HCT116 (cell line): ENCODE data around the gene LFNG. TPM values are rescaled to one million over a fixed set of nuclear protein-coding genes. Genes with fewer than 3 reads are reported as not detected.
A peak's percentile ranks its signal among the peaks of the same experiment; 100 is the strongest.

Experiments
- ATAC-seq: fragments of 200-7000 bp; cut with Tn5 transposase; 2 replicates; pipeline ENCODE4 v1.9.1; 2020; ENCODE audit warnings: mild to moderate bottlenecking, moderate library complexity
- BruUV-seq: library from RNA; stranded (reverse); fragments of 400-500 nt; replicated peaks from 2 replicates; lab custom pipeline; 2021; lab: Mats Ljungman, UMichigan
- CTCF ChIA-PET: fragments of 300-600 bp; sonication (Branson Sonifier 250); formaldehyde crosslinking; loops from one replicate; lab custom pipeline; 2021; ENCODE audit warnings: antibody characterized with exemption; lab: Charles Lee
- POLR2A ChIA-PET: fragments of 300-600, 350-600 bp; sonication (Branson Sonifier 250); formaldehyde crosslinking; loops from one replicate; lab custom pipeline; 2021; ENCODE audit warnings: antibody characterized with exemption; lab: Charles Lee
- RAD21 ChIA-PET, 2 experiments: fragments of 300-600 bp; sonication (Branson Sonifier 250); formaldehyde crosslinking; loops; one replicate each; lab custom pipeline; 2023; ENCODE audit warnings: low total read pairs in 2 of 2; ENCODE audit not compliant: uncharacterized antibody in 2 of 2, unreplicated experiment in 2 of 2, low non-redundant PET in 1 of 2; lab: Charles Lee
- DNase-seq: peaks from one replicate; pipeline ENCODE4 v3.0.0-alpha.2; 2010; ENCODE audit warnings: low read depth, low spot score
- H2AFZ ChIP-seq: fragments of 200-600 bp; shearing (Covaris generic), sonication (generic); 2 replicates; pipeline ENCODE4 v1.6.1; 2017; ENCODE audit warnings: low read depth, mixed run types, mixed read lengths, antibody characterized with exemption, low read length; ENCODE audit not compliant: poor library complexity, severe bottlenecking
- H3K27ac ChIP-seq: 2 replicates; pipeline ENCODE4 v1.5.1; 2012; ENCODE audit warnings: low read depth, low read length
- H3K27me3 ChIP-seq: fragments of 200-600 bp; sonication (generic); 2 replicates; pipeline ENCODE4 v1.6.1; 2016; ENCODE audit warnings: mixed run types, low read length, mixed read lengths; ENCODE audit not compliant: insufficient read depth
- H3K36me3 ChIP-seq, 2 experiments: fragments of 200-500 bp in 1 of 2; fragments of 200-600 bp in 1 of 2; sonication (Bioruptor generic) in 1 of 2; sonication (generic) in 1 of 2; 2 replicates each; pipeline versions ENCODE4 v1.5.1 to v1.6.1; 2014 to 2016; ENCODE audit warnings: low read length in 2 of 2, inconsistent platforms in 1 of 2, mixed read lengths in 1 of 2, mixed run types in 1 of 2; ENCODE audit not compliant: insufficient read depth in 2 of 2, control insufficient read depth in 1 of 2
- H3K4me1 ChIP-seq, 2 experiments: fragments of 200-600 bp in 1 of 2; sonication (generic) in 1 of 2; 2 replicates each; pipeline versions ENCODE4 v1.5.1 to v1.6.1; 2012 to 2017; ENCODE audit warnings: low read length in 2 of 2, inconsistent platforms in 1 of 2, mild to moderate bottlenecking in 1 of 2, mixed read lengths in 1 of 2, mixed run types in 1 of 2, moderate library complexity in 1 of 2; ENCODE audit not compliant: insufficient read depth in 2 of 2, control insufficient read depth in 1 of 2
- H3K4me2 ChIP-seq: fragments of 200-600 bp; sonication (generic); 2 replicates; pipeline ENCODE4 v1.6.1; 2017; ENCODE audit warnings: mixed run types, low read length, mixed read lengths
- H3K4me3 ChIP-seq, 2 experiments: fragments of 200-600 bp in 1 of 2; sonication (generic) in 1 of 2; replicated peaks in 1 of 2; 2 replicates each; pipeline ENCODE4 v1.5.1; 2011 to 2016; ENCODE audit warnings: low read length in 2 of 2, control low read depth in 1 of 2, low read depth in 1 of 2, mild to moderate bottlenecking in 1 of 2, mixed read lengths in 1 of 2, mixed run types in 1 of 2
- H3K79me2 ChIP-seq: fragments of 200-600 bp; sonication (generic); 2 replicates; pipeline ENCODE4 v1.6.1; 2017; ENCODE audit warnings: mild to moderate bottlenecking, mixed run types, low read length, moderate library complexity, mixed read lengths; ENCODE audit not compliant: insufficient read depth
- H3K9ac ChIP-seq: fragments of 200-600 bp; sonication (generic); 2 replicates; pipeline ENCODE4 v1.6.1; 2016; ENCODE audit warnings: low read length, mixed read lengths
- H3K9me2 ChIP-seq: fragments of 200-600 bp; sonication (generic), shearing (Covaris generic); 2 replicates; pipeline ENCODE4 v1.6.1; 2017; ENCODE audit warnings: mixed run types, mild to moderate bottlenecking, moderate library complexity; ENCODE audit not compliant: insufficient read depth
- H3K9me3 ChIP-seq, 2 experiments: fragments of 200-500 bp in 1 of 2; fragments of 200-600 bp in 1 of 2; sonication (Bioruptor generic) in 1 of 2; sonication (generic) in 1 of 2; 2 replicates each; pipeline ENCODE4 v1.6.1; 2014 to 2017; ENCODE audit warnings: low read length in 2 of 2, mixed read lengths in 2 of 2, inconsistent platforms in 1 of 2, low read depth in 1 of 2, mild to moderate bottlenecking in 1 of 2, mixed run types in 1 of 2, moderate library complexity in 1 of 2; ENCODE audit not compliant: control insufficient read depth in 1 of 2, insufficient read depth in 1 of 2
- H4K20me1 ChIP-seq: fragments of 200-600 bp; sonication (generic), shearing (Covaris generic); 2 replicates; pipeline ENCODE4 v1.6.1; 2017; ENCODE audit warnings: mixed run types, mild to moderate bottlenecking, moderate library complexity; ENCODE audit not compliant: insufficient read depth
- CBX3 ChIP-seq: IDR thresholded peaks from 2 replicates; pipeline ENCODE4 v1.6.1; 2012; ENCODE audit warnings: low read depth
- EGR1 ChIP-seq: IDR thresholded peaks from 2 replicates; pipeline ENCODE4 v1.6.1; 2012; ENCODE audit warnings: low read depth
- ELF1 ChIP-seq: IDR thresholded peaks from 2 replicates; pipeline ENCODE4 v1.6.1; 2012; ENCODE audit warnings: low read depth, borderline replicate concordance
- EZH2 ChIP-seq: fragments of 200-600 bp; sonication (generic); IDR thresholded peaks from 2 replicates; pipeline ENCODE4 v1.6.1; 2017; ENCODE audit warnings: antibody characterized with exemption, mixed run types
- EZH2phosphoT487 ChIP-seq: fragments of 200-600 bp; IDR thresholded peaks from 2 replicates; pipeline ENCODE4 v1.6.1; 2018; ENCODE audit warnings: antibody characterized with exemption, borderline replicate concordance
- FOSL1 ChIP-seq: IDR thresholded peaks from 2 replicates; pipeline ENCODE4 v1.6.1; 2012; ENCODE audit warnings: low read depth
- MAX ChIP-seq: IDR thresholded peaks from 2 replicates; pipeline ENCODE4 v1.6.1; 2012
- POLR2AphosphoS5 ChIP-seq: IDR thresholded peaks from 2 replicates; pipeline ENCODE4 v1.6.1; 2011; ENCODE audit warnings: mild to moderate bottlenecking, low read depth, low read length, moderate library complexity
- RAD21 ChIP-seq: IDR thresholded peaks from 2 replicates; pipeline ENCODE4 v1.6.1; 2012; ENCODE audit warnings: low read depth, mild to moderate bottlenecking
- SIN3A ChIP-seq: IDR thresholded peaks from 2 replicates; pipeline ENCODE4 v1.6.1; 2012; ENCODE audit warnings: low read depth
- SRF ChIP-seq: IDR thresholded peaks from 2 replicates; pipeline ENCODE4 v1.6.1; 2012; ENCODE audit warnings: low read depth
- ZBTB33 ChIP-seq: IDR thresholded peaks from 2 replicates; pipeline ENCODE4 v1.6.1; 2011; ENCODE audit warnings: mild to moderate bottlenecking, low read length, moderate library complexity; ENCODE audit not compliant: insufficient replicate concordance; ENCODE audit errors: extremely low read depth
- ZFX ChIP-seq: fragments of 450-650 bp; IDR thresholded peaks from 2 replicates; pipeline ENCODE4 v1.6.1; 2017
- ZNF274 ChIP-seq: fragments of 200-500 bp; sonication (Bioruptor generic); IDR thresholded peaks from 2 replicates; pipeline ENCODE4 v1.6.1; 2014; ENCODE audit warnings: mild to moderate bottlenecking, low read depth, low read length, inconsistent platforms
- intact Hi-C: fragments of 100-400 bp; cut with micrococcal nuclease; formaldehyde crosslinking; loops from 2 replicates; pipeline ENCODE4 v1.10.0; 2022
- total RNA-seq: library from RNA; stranded (reverse); gene quantifications from one replicate; pipeline ENCODE4 v1.2.1, GENCODE V29; 2021; ENCODE audit not compliant: unreplicated experiment
- TF ChIP-seq, protein P1 (sequence below), 3 experiments: fragments of 200-600 bp in 1 of 3; sonication (generic) in 1 of 3; IDR thresholded peaks in 2 of 3; conservative IDR thresholded peaks in 1 of 3; 2 replicates each; pipeline ENCODE4 v1.5.1; 2012 to 2017; ENCODE audit warnings: low read depth in 2 of 3, low read length in 2 of 3, antibody characterized with exemption in 1 of 3, borderline replicate concordance in 1 of 3, control low read depth in 1 of 3, mild to moderate bottlenecking in 1 of 3, mixed read lengths in 1 of 3, mixed run types in 1 of 3, moderate library complexity in 1 of 3; ENCODE audit not compliant: insufficient read depth in 1 of 3
- TF ChIP-seq, protein P2 (sequence below): IDR thresholded peaks from 2 replicates; pipeline ENCODE4 v1.6.1; 2012; ENCODE audit warnings: low read depth
- TF ChIP-seq, protein P3 (sequence below): IDR thresholded peaks from 2 replicates; pipeline ENCODE4 v1.6.1; 2012

LFNG gene
- total RNA-seq, 1 experiment from 2014 or later, result 14.3 TPM

GRCh38 chr7:2527505-2528467, 8.2 kb downstream of the LFNG start:
- Histone ChIP-seq H3K27ac (peak overlapping the region; percentile 50), H3K4me2 (peak overlapping the region; percentile 62)
- CTCF ChIA-PET, result interaction anchor here (0.7 to 1.1 kb wide), 3 partner anchors 59 to 76 kb away, joined by 3 to 4 read pairs (median 3); no protein-coding TSS in a partner anchor
- TF ChIP-seq SIN3A (no peak), MAX (no peak), CBX3 (no peak), SRF (no peak), POLR2AphosphoS5 (no peak), ZFX (no peak), ZNF274 (no peak), ELF1 (no peak), EZH2phosphoT487 (no peak), EZH2 (no peak), EGR1 (no peak), ZBTB33 (no peak), FOSL1 (no peak), RAD21 (no peak)
- TF ChIP-seq, protein P1, sequence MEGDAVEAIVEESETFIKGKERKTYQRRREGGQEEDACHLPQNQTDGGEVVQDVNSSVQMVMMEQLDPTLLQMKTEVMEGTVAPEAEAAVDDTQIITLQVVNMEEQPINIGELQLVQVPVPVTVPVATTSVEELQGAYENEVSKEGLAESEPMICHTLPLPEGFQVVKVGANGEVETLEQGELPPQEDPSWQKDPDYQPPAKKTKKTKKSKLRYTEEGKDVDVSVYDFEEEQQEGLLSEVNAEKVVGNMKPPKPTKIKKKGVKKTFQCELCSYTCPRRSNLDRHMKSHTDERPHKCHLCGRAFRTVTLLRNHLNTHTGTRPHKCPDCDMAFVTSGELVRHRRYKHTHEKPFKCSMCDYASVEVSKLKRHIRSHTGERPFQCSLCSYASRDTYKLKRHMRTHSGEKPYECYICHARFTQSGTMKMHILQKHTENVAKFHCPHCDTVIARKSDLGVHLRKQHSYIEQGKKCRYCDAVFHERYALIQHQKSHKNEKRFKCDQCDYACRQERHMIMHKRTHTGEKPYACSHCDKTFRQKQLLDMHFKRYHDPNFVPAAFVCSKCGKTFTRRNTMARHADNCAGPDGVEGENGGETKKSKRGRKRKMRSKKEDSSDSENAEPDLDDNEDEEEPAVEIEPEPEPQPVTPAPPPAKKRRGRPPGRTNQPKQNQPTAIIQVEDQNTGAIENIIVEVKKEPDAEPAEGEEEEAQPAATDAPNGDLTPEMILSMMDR (IDR thresholded peaks at IDR 0.05 in 2 of 3, conservative IDR thresholded peaks at IDR 0.05 in 1 of 3; ENCODE audit: borderline replicate concordance in 1 of 3, insufficient read depth in 1 of 3, low read depth in 2 of 3, low read length in 2 of 3), result no peak
- TF ChIP-seq, protein P2, sequence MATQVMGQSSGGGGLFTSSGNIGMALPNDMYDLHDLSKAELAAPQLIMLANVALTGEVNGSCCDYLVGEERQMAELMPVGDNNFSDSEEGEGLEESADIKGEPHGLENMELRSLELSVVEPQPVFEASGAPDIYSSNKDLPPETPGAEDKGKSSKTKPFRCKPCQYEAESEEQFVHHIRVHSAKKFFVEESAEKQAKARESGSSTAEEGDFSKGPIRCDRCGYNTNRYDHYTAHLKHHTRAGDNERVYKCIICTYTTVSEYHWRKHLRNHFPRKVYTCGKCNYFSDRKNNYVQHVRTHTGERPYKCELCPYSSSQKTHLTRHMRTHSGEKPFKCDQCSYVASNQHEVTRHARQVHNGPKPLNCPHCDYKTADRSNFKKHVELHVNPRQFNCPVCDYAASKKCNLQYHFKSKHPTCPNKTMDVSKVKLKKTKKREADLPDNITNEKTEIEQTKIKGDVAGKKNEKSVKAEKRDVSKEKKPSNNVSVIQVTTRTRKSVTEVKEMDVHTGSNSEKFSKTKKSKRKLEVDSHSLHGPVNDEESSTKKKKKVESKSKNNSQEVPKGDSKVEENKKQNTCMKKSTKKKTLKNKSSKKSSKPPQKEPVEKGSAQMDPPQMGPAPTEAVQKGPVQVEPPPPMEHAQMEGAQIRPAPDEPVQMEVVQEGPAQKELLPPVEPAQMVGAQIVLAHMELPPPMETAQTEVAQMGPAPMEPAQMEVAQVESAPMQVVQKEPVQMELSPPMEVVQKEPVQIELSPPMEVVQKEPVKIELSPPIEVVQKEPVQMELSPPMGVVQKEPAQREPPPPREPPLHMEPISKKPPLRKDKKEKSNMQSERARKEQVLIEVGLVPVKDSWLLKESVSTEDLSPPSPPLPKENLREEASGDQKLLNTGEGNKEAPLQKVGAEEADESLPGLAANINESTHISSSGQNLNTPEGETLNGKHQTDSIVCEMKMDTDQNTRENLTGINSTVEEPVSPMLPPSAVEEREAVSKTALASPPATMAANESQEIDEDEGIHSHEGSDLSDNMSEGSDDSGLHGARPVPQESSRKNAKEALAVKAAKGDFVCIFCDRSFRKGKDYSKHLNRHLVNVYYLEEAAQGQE, result no peak
- TF ChIP-seq, protein P3, sequence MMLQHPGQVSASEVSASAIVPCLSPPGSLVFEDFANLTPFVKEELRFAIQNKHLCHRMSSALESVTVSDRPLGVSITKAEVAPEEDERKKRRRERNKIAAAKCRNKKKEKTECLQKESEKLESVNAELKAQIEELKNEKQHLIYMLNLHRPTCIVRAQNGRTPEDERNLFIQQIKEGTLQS, result no peak

More at GRCh38 chr7:2527505-2528467, 8.2 kb downstream of the LFNG start:
- TSS peak; percentile 33 for BruUV-seq
- Histone ChIP-seq H3K9me2 (no peaks in the 10 kb centered on the region), H3K4me1 (peaks cover 61 to 69% of the 10 kb centered on the region in 2 experiments), H3K36me3 (no peaks in the 10 kb centered on the region), H4K20me1 (no peaks in the 10 kb centered on the region), H3K9ac (no peak overlapping the region), H3K79me2 (no peaks in the 10 kb centered on the region), H3K27me3 (no peaks in the 10 kb centered on the region), H2AFZ (no peak overlapping the region), H3K4me3 (no peak overlapping the region), H3K9me3 (no peaks in the 10 kb centered on the region)
- ATAC-seq, result no peak
- POLR2A ChIA-PET, result interaction anchor here (0.7 to 1.2 kb wide), 2 partner anchors 43 to 59 kb away, joined by 4 read pairs; no protein-coding TSS in a partner anchor
- DNase-seq, result no peak
- RAD21 ChIA-PET, result interaction anchor here in 1 of 2 experiments (0.7 kb wide), 1 partner anchor 61 kb away, joined by 3 read pairs; no protein-coding TSS in a partner anchor
- intact Hi-C loops, result no loop called here
